ENCODE results near the gene RPLP2.

DNA sequence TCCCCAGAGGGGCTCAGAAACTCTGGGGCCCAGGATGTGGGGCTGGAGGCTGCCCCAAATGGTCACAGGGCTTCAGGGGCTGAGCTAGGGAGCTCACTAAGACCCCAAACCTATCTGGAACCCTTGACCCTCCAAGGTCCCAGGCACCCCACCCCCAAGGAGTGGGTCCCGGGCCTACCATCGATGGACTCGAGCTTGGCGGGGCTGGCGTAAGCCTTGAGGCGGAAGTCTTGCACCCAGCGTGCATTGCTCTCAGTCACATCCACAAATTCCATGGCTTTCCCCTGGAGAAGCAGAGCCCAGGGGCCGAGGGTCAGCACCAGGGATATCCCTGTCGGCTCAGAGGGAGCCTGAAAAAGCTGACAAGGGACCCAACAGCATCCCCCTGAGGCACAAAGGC, 35.9 kb upstream of the RPLP2 start:
- TF ChIP-seq SUZ12 (IDR thresholded peaks at IDR 0.05; ENCODE audit: extremely low read depth, insufficient read depth, insufficient read length) = no peak
- no peak for TF ChIP-seq YY1 (IDR thresholded peaks at IDR 0.05; ENCODE audit: insufficient read depth, insufficient read length)

All from NT2/D1 (cell line).